Kidney (tissue), 14 donors: ENCODE measurements around the gene C1orf116. TPM values are rescaled to one million over a fixed set of nuclear protein-coding genes. Genes with fewer than 3 reads are reported as not detected.
A peak's percentile ranks its signal among the peaks of the same experiment; 100 is the strongest.

Experiments
- DNase-seq, 5 donors: peaks; one replicate each; pipeline ENCODE4 v3.0.0-alpha.2; 2013 to 2020
- FAIRE-seq: peaks from 2 replicates; lab custom pipeline; 2012; peaks lifted over from hg19 to GRCh38; lab: Jason Lieb, UNC
- H3K27ac ChIP-seq, 2 donors: one replicate each; pipeline ENCODE4 v1.7.0; 2013; ENCODE audit warnings: low read depth in 2 of 2, low read length in 2 of 2, inconsistent platforms in 1 of 2
- H3K27me3 ChIP-seq: one replicate; pipeline ENCODE4 v1.7.1; 2013; ENCODE audit warnings: low read length, inconsistent platforms; ENCODE audit not compliant: control insufficient read depth, insufficient read depth
- H3K36me3 ChIP-seq, 3 donors: one replicate each; pipeline versions ENCODE4 v1.7.0 to v1.7.1; 2013; ENCODE audit warnings: low read length in 3 of 3, control low read depth in 1 of 3, inconsistent platforms in 1 of 3; ENCODE audit not compliant: insufficient read depth in 3 of 3, control insufficient read depth in 2 of 3
- H3K4me1 ChIP-seq, 3 donors: one replicate each; pipeline versions ENCODE4 v1.7.0 to v1.7.1; 2013; ENCODE audit warnings: low read length in 3 of 3, inconsistent platforms in 1 of 3, low read depth in 1 of 3; ENCODE audit not compliant: control insufficient read depth in 2 of 3, insufficient read depth in 2 of 3
- H3K4me3 ChIP-seq, 3 donors: one replicate each; pipeline versions ENCODE4 v1.7.0 to v1.8.1; 2013; ENCODE audit warnings: low read length in 3 of 3, control low read depth in 1 of 3, inconsistent platforms in 1 of 3
- H3K9ac ChIP-seq, 3 donors: one replicate each; pipeline versions ENCODE4 v1.7.0 to v1.7.1; 2013; ENCODE audit warnings: low read length in 3 of 3, control low read depth in 1 of 3, inconsistent platforms in 1 of 3
- H3K9me3 ChIP-seq, 3 donors: one replicate each; pipeline versions ENCODE4 v1.7.0 to v1.7.1; 2013; ENCODE audit warnings: low read length in 3 of 3, control low read depth in 1 of 3, inconsistent platforms in 1 of 3; ENCODE audit not compliant: control insufficient read depth in 2 of 3, insufficient read depth in 1 of 3
- CTCF ChIP-seq: IDR thresholded peaks from 3 replicates; pipeline ENCODE4 v1.5.1; 2012; ENCODE audit warnings: mild to moderate bottlenecking, moderate library complexity, borderline replicate concordance; ENCODE audit not compliant: insufficient read depth; ENCODE audit errors: extremely low read depth
- intact Hi-C: fragments of 100-400 bp; cut with DNase I; formaldehyde crosslinking; loops from one replicate; pipeline ENCODE4 v1.11.1; 2022
- polyA plus RNA-seq: library from polyadenylated mRNA; stranded (reverse); fragments of 350-450 nt; fragmentation: Illumina TruSeq; extraction: RNeasy Lipid Tissue Mini Kit (QIAGEN cat#74804); gene quantifications from one replicate; pipeline ENCODE4 v1.2.3, GENCODE V29; 2014; ENCODE audit warnings: low read depth, low replicate concordance; ENCODE audit not compliant: insufficient read depth
- total RNA-seq: library from RNA; stranded (reverse); fragmentation: NEBNext Ultra II Directional; extraction: Animal tissue kit (Norgen Biotek cat#: 25700); gene quantifications from one replicate; pipeline ENCODE4 v1.2.1, GENCODE V29; 2021
- donor health status: control.
- donor health status: control.
- donor health status: control.
- donor health status: control.
- donor health status: control.
- donor health status: DM: yes; HTN: yes; CAD: no.
- donor health status: Normal renal cell carcinoma (clear cell type).

C1orf116 gene
- total and polyA plus RNA-seq, 2 donors from 2014 or later = 11.9 to 19.6 TPM

- no peaks in the 10 kb centered on the region for H3K36me3 ChIP-seq
- no peaks in the 10 kb centered on the region for H3K9me3 ChIP-seq
- no peak overlapping the region for H3K9ac ChIP-seq
- no peaks in the 10 kb centered on the region for H3K27me3 ChIP-seq
- intact Hi-C loops = no loop called here
- no peak overlapping the region for H3K4me3 ChIP-seq
- no peak overlapping the region for H3K27ac ChIP-seq
- FAIRE-seq (no peak), DNase-seq (no peak)
- H3K4me1 ChIP-seq = peaks cover 0 to 38% (median 15%) of the 10 kb centered on the region in 3 donors
- TF ChIP-seq CTCF = no peak
Observed at GRCh38 chr1:207006914-207007313, 25.6 kb downstream of the C1orf116 start.

- FAIRE-seq = no peak
- DNase-seq = no peak
- Histone ChIP-seq H3K4me1 (peaks cover 0 to 38% (median 15%) of the 10 kb centered on the region in 3 donors), H3K9me3 (no peaks in the 10 kb centered on the region), H3K27ac (peak overlapping the region; percentile 16 to 68), H3K36me3 (no peaks in the 10 kb centered on the region), H3K27me3 (no peaks in the 10 kb centered on the region), H3K9ac (no peak overlapping the region), H3K4me3 (no peak overlapping the region)
- TF ChIP-seq CTCF = no peak
- intact Hi-C loops = no loop called here
Observed at GRCh38 chr1:207006083-207006482, 26.5 kb downstream of the C1orf116 start.

GRCh38 chr1:207004931-207005830, 27.4 kb downstream of the C1orf116 start:
- H3K27ac ChIP-seq = peak overlapping the region; percentile 48 to 68
- DNase-seq = peak in 3 of 5 donors; percentile 52 to 81 (median 56)
- no peaks in the 10 kb centered on the region for H3K36me3 ChIP-seq
- no peaks in the 10 kb centered on the region for H3K27me3 ChIP-seq
- no peak overlapping the region for H3K9ac ChIP-seq
- H3K4me3 ChIP-seq = peak overlapping the region in 1 of 3 donors; percentile 33
- H3K9me3 ChIP-seq = no peaks in the 10 kb centered on the region
- TF ChIP-seq CTCF = peak; percentile 61
- peaks cover 0 to 38% (median 14%) of the 10 kb centered on the region in 3 donors for H3K4me1 ChIP-seq
- no peak for FAIRE-seq
- intact Hi-C loops = no loop called here
